GM12872 (cell line): Measurements from ENCODE around the gene WDR1.
A peak's percentile ranks its signal among the peaks of the same experiment; 100 is the strongest.

ENCODE experiments used
- CTCF ChIP-seq: IDR thresholded peaks from 3 replicates; pipeline ENCODE4 v1.5.1; 2011; ENCODE audit warnings: low read depth, mild to moderate bottlenecking, low read length, moderate library complexity; ENCODE audit not compliant: insufficient read depth

WDR1 gene

GRCh38 chr4:10160281-10160856 is 43.8 kb upstream of the WDR1 start:
- no peak for TF ChIP-seq CTCF

- TF ChIP-seq CTCF = no peak
Measured at GRCh38 chr4:10159671-10160070, 43.1 kb upstream of the WDR1 start.

GRCh38 chr4:10158333-10158942 is 41.8 kb upstream of the WDR1 start:
- no peak for TF ChIP-seq CTCF

GRCh38 chr4:10157478-10158332 is 41.1 kb upstream of the WDR1 start:
- TF ChIP-seq CTCF = peak; percentile 85

- TF ChIP-seq CTCF = no peak
Measured at GRCh38 chr4:10154241-10154640, 37.6 kb upstream of the WDR1 start.

GRCh38 chr4:10153161-10153560 is 36.6 kb upstream of the WDR1 start:
- no peak for TF ChIP-seq CTCF

- no peak for TF ChIP-seq CTCF
Measured at GRCh38 chr4:10151182-10151581, 34.6 kb upstream of the WDR1 start.
